Gastrocnemius medialis (tissue), 4 donors: Measurements from ENCODE around the gene RFPL3.

ENCODE experiments used
- POLR2A ChIP-seq, 2 donors: fragments of 450-650 bp; IDR thresholded peaks; one replicate each; pipeline ENCODE4 v1.6.1; 2017; ENCODE audit warnings: antibody characterized with exemption in 2 of 2, mild to moderate bottlenecking in 2 of 2, moderate library complexity in 2 of 2
- TF ChIP-seq, protein P1 (sequence below), 5 experiments: fragments of 450-650 bp in 3 of 5; fragments of 200-600 bp in 2 of 5; sonication (generic) in 2 of 5; IDR thresholded peaks in 4 of 5; conservative IDR thresholded peaks in 1 of 5; 1 replicate in 4 of 5; 2 replicates in 1 of 5; pipeline ENCODE4 v1.5.1; 2016 to 2019; ENCODE audit warnings: antibody characterized with exemption in 5 of 5, mild to moderate bottlenecking in 3 of 5, moderate library complexity in 3 of 5

GRCh38 chr22:32353292-32353691, 4.4 kb upstream of the RFPL3 start:
- TF ChIP-seq, protein P1, sequence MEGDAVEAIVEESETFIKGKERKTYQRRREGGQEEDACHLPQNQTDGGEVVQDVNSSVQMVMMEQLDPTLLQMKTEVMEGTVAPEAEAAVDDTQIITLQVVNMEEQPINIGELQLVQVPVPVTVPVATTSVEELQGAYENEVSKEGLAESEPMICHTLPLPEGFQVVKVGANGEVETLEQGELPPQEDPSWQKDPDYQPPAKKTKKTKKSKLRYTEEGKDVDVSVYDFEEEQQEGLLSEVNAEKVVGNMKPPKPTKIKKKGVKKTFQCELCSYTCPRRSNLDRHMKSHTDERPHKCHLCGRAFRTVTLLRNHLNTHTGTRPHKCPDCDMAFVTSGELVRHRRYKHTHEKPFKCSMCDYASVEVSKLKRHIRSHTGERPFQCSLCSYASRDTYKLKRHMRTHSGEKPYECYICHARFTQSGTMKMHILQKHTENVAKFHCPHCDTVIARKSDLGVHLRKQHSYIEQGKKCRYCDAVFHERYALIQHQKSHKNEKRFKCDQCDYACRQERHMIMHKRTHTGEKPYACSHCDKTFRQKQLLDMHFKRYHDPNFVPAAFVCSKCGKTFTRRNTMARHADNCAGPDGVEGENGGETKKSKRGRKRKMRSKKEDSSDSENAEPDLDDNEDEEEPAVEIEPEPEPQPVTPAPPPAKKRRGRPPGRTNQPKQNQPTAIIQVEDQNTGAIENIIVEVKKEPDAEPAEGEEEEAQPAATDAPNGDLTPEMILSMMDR (IDR thresholded peaks at IDR 0.05 in 4 of 5, conservative IDR thresholded peaks at IDR 0.05 in 1 of 5) = no peak
- TF ChIP-seq POLR2A (IDR thresholded peaks at IDR 0.05) = no peak
